Stimulated activated CD4-positive, alpha-beta T cell treated with anti-CD3 and anti-CD28 coated beads, Interleukin-2, amount 100 ng/mL, for 4 hours (primary cell): ENCODE data around the gene CLDN19.
"Not testable (repeated sequence)": the region's sequence is repeated elsewhere in the genome, so short reads cannot be mapped to it uniquely, and the experiment has no call there.

Source experiments
- DNase-seq: peaks from one replicate; pipeline ENCODE4 v3.0.0-alpha.2; 2020; ENCODE audit warnings: low read depth

Gene CLDN19

GRCh38 chr1:42737986-42738677, 1.9 kb downstream of the CLDN19 start:
- DNase-seq, result no peak

GRCh38 chr1:42737257-42737656, 2.8 kb downstream of the CLDN19 start:
- no peak for DNase-seq

GRCh38 chr1:42736571-42737200, 3.4 kb downstream of the CLDN19 start:
- no peak for DNase-seq

- no peak for DNase-seq
These were observed 3.9 kb downstream of the CLDN19 start for GRCh38 chr1:42736152-42736551.

GRCh38 chr1:42735477-42736105, 4.4 kb downstream of the CLDN19 start:
- DNase-seq, result no peak

- DNase-seq, result no peak
These were observed 5.0 kb downstream of the CLDN19 start for GRCh38 chr1:42735056-42735455.

GRCh38 chr1:42734201-42735035, 5.6 kb downstream of the CLDN19 start:
- DNase-seq, result no peak

GRCh38 chr1:42733415-42734200, 6.4 kb downstream of the CLDN19 start:
- DNase-seq, result no peak

GRCh38 chr1:42732126-42732680, 7.8 kb downstream of the CLDN19 start:
- DNase-seq, result no peak

GRCh38 chr1:42731585-42731984, 8.5 kb downstream of the CLDN19 start:
- DNase-seq, result no peak

- DNase-seq, result peak; percentile 22
These were observed 9.0 kb downstream of the CLDN19 start for GRCh38 chr1:42730988-42731387.

GRCh38 chr1:42730002-42730401, 10.0 kb downstream of the CLDN19 start:
- no peak for DNase-seq

- not testable (repeated sequence) for DNase-seq
These were observed 14.2 kb downstream of the CLDN19 start for GRCh38 chr1:42725820-42726219.

GRCh38 chr1:42723511-42723910, 16.5 kb downstream of the CLDN19 start:
- no peak for DNase-seq

- DNase-seq, result not testable (repeated sequence)
These were observed 17.6 kb downstream of the CLDN19 start for GRCh38 chr1:42722403-42722802.

GRCh38 chr1:42721926-42722325, 18.1 kb downstream of the CLDN19 start:
- DNase-seq, result no peak

- no peak for DNase-seq
These were observed 19.2 kb downstream of the CLDN19 start for GRCh38 chr1:42720868-42721267.

GRCh38 chr1:42714441-42714840, 25.6 kb downstream of the CLDN19 start:
- DNase-seq, result not testable (repeated sequence)

- DNase-seq, result no peak
These were observed 26.7 kb downstream of the CLDN19 start for GRCh38 chr1:42713293-42713692.

GRCh38 chr1:42712808-42713207, 27.2 kb downstream of the CLDN19 start:
- DNase-seq, result not testable (repeated sequence)

GRCh38 chr1:42703888-42704464, 36.1 kb downstream of the CLDN19 start:
- DNase-seq, result no peak
